OCI-LY3 (cell line): ENCODE data around the gene RFX4.

ENCODE experiments used
- CTCF ChIP-seq: fragments of 200-600, 300-600 bp; sonication (generic); IDR thresholded peaks from 2 replicates; pipeline ENCODE4 v1.5.1; 2014; ENCODE audit warnings: antibody characterized with exemption, low read length, low read depth
- EZH2phosphoT487 ChIP-seq: fragments of 200-600 bp; shearing (Covaris generic); IDR thresholded peaks from 2 replicates; pipeline ENCODE4 v1.6.1; 2018; ENCODE audit warnings: antibody characterized with exemption, mixed run types, low read depth

GRCh38 chr12:106602076-106602475, 19.3 kb downstream of the RFX4 start:
- no peak for TF ChIP-seq CTCF
- no peak for TF ChIP-seq EZH2phosphoT487
